ENCODE results near the gene LDB3.

DNA sequence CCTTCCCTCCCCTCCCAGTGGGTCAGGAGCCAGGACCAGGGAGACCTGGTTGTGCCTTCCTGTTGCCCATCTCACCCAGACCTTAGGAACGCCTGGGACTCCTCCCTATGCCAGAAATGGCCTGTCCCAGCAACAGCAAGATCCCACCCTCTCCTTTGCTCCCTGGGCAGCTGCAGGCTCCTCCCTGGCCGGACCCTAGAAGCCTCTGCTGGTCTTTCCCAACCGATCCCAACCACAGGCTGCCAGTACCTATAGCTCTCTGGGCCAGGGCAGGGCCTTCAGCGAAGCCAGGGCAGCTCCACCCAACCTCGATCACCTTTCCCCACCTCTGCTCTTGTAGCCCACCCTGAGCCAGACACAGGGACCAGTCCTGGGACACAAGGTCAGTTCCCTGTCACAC, 21.9 kb downstream of the LDB3 start:
- TF ChIP-seq, protein P1, sequence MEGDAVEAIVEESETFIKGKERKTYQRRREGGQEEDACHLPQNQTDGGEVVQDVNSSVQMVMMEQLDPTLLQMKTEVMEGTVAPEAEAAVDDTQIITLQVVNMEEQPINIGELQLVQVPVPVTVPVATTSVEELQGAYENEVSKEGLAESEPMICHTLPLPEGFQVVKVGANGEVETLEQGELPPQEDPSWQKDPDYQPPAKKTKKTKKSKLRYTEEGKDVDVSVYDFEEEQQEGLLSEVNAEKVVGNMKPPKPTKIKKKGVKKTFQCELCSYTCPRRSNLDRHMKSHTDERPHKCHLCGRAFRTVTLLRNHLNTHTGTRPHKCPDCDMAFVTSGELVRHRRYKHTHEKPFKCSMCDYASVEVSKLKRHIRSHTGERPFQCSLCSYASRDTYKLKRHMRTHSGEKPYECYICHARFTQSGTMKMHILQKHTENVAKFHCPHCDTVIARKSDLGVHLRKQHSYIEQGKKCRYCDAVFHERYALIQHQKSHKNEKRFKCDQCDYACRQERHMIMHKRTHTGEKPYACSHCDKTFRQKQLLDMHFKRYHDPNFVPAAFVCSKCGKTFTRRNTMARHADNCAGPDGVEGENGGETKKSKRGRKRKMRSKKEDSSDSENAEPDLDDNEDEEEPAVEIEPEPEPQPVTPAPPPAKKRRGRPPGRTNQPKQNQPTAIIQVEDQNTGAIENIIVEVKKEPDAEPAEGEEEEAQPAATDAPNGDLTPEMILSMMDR (conservative IDR thresholded peaks at IDR 0.05 in 1 of 2, IDR thresholded peaks at IDR 0.05 in 1 of 2; ENCODE audit: extremely low read depth in 1 of 2, insufficient read depth in 1 of 2, low read depth in 1 of 2, low read length in 2 of 2) = no peak
- no peak for TF ChIP-seq EZH2 (IDR thresholded peaks at IDR 0.05; ENCODE audit: borderline replicate concordance, low read length)
